Measurements from ENCODE around the gene MEOX1.

The MEOX1 gene

GRCh38 chr17:43616852-43617251 is 44.9 kb downstream of the MEOX1 start:
- no peak for DNase-seq

DNA sequence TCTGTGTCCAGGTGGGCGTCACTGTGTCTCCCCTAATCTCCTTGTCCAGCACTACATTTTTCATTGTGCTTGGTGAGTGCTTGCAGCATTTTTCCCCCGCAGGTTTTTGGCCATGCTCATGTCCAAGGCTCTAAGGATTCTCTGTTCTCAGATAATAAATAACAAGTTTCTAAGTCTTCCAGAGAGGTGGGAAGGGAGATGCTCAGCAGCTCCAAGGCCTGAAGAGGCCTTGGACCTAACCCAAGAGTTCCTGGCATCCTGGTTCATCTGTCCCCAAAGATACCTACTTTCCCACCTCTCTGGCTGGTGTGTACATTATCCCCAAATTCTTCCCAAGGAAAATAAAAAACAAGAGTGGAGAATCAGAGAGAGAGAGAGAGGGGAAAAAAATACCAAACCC is 45.3 kb downstream of the MEOX1 start:
- intact Hi-C loops (cut with DNase I; ENCODE audit: low total_unique reads) = no loop called here
- peaks cover 0 to 7% (median 0%) of the 10 kb centered on the region in 4 donors for H3K4me1 ChIP-seq
- no peaks in the 10 kb centered on the region for H3K9me3 ChIP-seq
- H3K4me3 ChIP-seq = no peak overlapping the region
- H3K27ac ChIP-seq = no peak overlapping the region
- H3K27me3 ChIP-seq = peaks cover 0 to 2% of the 10 kb centered on the region in 2 donors
- no peaks in the 10 kb centered on the region for H3K36me3 ChIP-seq
- TF ChIP-seq, protein P1, sequence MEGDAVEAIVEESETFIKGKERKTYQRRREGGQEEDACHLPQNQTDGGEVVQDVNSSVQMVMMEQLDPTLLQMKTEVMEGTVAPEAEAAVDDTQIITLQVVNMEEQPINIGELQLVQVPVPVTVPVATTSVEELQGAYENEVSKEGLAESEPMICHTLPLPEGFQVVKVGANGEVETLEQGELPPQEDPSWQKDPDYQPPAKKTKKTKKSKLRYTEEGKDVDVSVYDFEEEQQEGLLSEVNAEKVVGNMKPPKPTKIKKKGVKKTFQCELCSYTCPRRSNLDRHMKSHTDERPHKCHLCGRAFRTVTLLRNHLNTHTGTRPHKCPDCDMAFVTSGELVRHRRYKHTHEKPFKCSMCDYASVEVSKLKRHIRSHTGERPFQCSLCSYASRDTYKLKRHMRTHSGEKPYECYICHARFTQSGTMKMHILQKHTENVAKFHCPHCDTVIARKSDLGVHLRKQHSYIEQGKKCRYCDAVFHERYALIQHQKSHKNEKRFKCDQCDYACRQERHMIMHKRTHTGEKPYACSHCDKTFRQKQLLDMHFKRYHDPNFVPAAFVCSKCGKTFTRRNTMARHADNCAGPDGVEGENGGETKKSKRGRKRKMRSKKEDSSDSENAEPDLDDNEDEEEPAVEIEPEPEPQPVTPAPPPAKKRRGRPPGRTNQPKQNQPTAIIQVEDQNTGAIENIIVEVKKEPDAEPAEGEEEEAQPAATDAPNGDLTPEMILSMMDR (IDR thresholded peaks at IDR 0.05) = no peak
- DNase-seq = no peak

More at GRCh38 chr17:43616852-43617251, 44.9 kb downstream of the MEOX1 start:
- intact Hi-C loops (cut with DNase I; ENCODE audit: low total_unique reads) = no loop called here
- no peaks in the 10 kb centered on the region for H3K36me3 ChIP-seq
- H3K4me1 ChIP-seq = peaks cover 0 to 7% (median 0%) of the 10 kb centered on the region in 4 donors
- TF ChIP-seq, protein P1 (IDR thresholded peaks at IDR 0.05) = no peak
- no peak overlapping the region for H3K27ac ChIP-seq
- H3K4me3 ChIP-seq = no peak overlapping the region
- H3K27me3 ChIP-seq = peaks cover 0 to 2% of the 10 kb centered on the region in 2 donors
- no peaks in the 10 kb centered on the region for H3K9me3 ChIP-seq

- Histone ChIP-seq H3K36me3 (no peaks in the 10 kb centered on the region), H3K27me3 (peaks cover 0 to 2% of the 10 kb centered on the region in 2 donors), H3K27ac (no peak overlapping the region), H3K4me3 (no peak overlapping the region), H3K9me3 (no peaks in the 10 kb centered on the region), H3K4me1 (peaks cover 0 to 6% (median 0%) of the 10 kb centered on the region in 4 donors)
- DNase-seq = no peak
- TF ChIP-seq, protein P1 (IDR thresholded peaks at IDR 0.05) = no peak
- intact Hi-C loops (cut with DNase I; ENCODE audit: low total_unique reads) = no loop called here
Measured at GRCh38 chr17:43616029-43616351, 45.7 kb downstream of the MEOX1 start.

DNA sequence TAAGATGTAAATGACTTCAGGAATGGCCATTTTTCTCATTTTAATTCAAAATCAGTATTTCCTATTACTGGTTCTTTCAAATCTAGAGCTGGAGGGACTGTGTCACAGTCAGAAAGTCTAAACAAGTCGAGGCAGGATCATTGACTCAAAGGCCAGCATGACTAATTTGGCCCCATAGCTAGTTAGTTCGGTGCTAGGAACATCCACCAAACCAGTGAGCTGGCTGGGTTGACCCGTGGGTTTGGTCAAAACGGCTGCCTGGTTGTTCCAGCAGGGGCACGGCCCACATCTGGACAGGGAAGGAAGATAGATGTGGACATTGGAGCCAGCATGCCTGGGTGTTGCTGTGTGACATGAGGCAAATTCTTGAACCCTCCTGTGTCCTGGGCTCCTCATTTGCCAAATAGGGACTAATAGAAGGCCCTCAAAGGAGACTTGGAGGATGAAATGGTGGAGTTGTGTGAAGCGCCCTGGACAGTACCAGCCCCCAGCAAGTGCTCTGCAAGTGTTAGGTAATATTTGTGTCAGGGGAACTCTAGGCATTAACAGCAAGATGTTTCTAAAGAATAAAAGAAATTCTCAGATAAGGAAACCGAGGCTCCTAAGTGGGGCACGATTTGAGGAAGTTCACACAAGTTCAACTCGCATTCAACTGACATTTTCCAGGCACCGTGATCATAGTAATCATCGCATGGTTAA is 46.2 kb downstream of the MEOX1 start:
- Histone ChIP-seq H3K27ac (no peak overlapping the region), H3K27me3 (peaks cover 0 to 2% of the 10 kb centered on the region in 2 donors), H3K9me3 (no peaks in the 10 kb centered on the region), H3K4me1 (peaks cover 0 to under 1% (median 0%) of the 10 kb centered on the region in 4 donors), H3K36me3 (no peaks in the 10 kb centered on the region), H3K4me3 (no peak overlapping the region)
- intact Hi-C loops (cut with DNase I; ENCODE audit: low total_unique reads) = no loop called here
- DNase-seq = peak in 1 of 2 donors; percentile 56
- TF ChIP-seq, protein P1 (IDR thresholded peaks at IDR 0.05) = no peak

- peaks cover 0 to 2% of the 10 kb centered on the region in 2 donors for H3K27me3 ChIP-seq
- no peak overlapping the region for H3K27ac ChIP-seq
- no peaks in the 10 kb centered on the region for H3K4me1 ChIP-seq
- DNase-seq = no peak
- H3K9me3 ChIP-seq = no peaks in the 10 kb centered on the region
- no peaks in the 10 kb centered on the region for H3K36me3 ChIP-seq
- TF ChIP-seq, protein P1 (IDR thresholded peaks at IDR 0.05) = no peak
- H3K4me3 ChIP-seq = no peak overlapping the region
- intact Hi-C loops (cut with DNase I; ENCODE audit: low total_unique reads) = no loop called here
Measured at GRCh38 chr17:43614561-43614960, 47.2 kb downstream of the MEOX1 start.

Data from tibial artery (tissue), 4 donors.